OCI-LY3 (cell line): ENCODE results near the gene DBF4B.

ENCODE experiments used
- H2AFZ ChIP-seq: fragments of 200-600, 300-600 bp; shearing (Covaris generic); 2 replicates; pipeline ENCODE4 v1.6.0; 2014; ENCODE audit warnings: antibody characterized with exemption, low read depth, low read length
- H3K27ac ChIP-seq: fragments of 200-600, 300-600 bp; sonication (generic); 2 replicates; pipeline ENCODE4 v1.5.1; 2014; ENCODE audit warnings: mild to moderate bottlenecking, low read length, moderate library complexity, mixed read lengths
- H3K27me3 ChIP-seq: fragments of 200-600, 300-600 bp; sonication (generic); 2 replicates; pipeline ENCODE4 v1.6.1; 2014; ENCODE audit warnings: low read depth, low read length, mixed read lengths
- H3K36me3 ChIP-seq: fragments of 200-600, 300-600 bp; sonication (generic); replicated peaks from 2 replicates; pipeline ENCODE3; 2014; ENCODE audit warnings: low read depth, low read length, mixed read lengths
- H3K4me1 ChIP-seq: fragments of 300-600, 200-600 bp; sonication (generic); 2 replicates; pipeline ENCODE4 v1.6.1; 2014; ENCODE audit warnings: low read length, mixed read lengths
- H3K4me2 ChIP-seq: fragments of 200-600, 300-600 bp; sonication (generic); 2 replicates; pipeline ENCODE4 v1.6.1; 2014; ENCODE audit warnings: low read length, mixed read lengths
- H3K4me3 ChIP-seq: fragments of 300-600, 200-600 bp; sonication (generic); 2 replicates; pipeline ENCODE4 v1.5.1; 2014; ENCODE audit warnings: antibody characterized with exemption, mild to moderate bottlenecking, low read length, moderate library complexity
- H3K79me2 ChIP-seq: fragments of 300-600, 200-600 bp; shearing (Covaris generic); 2 replicates; pipeline ENCODE4 v1.6.1; 2014; ENCODE audit warnings: mild to moderate bottlenecking, low read length, mixed read lengths
- H3K9ac ChIP-seq: fragments of 300-600, 200-600 bp; shearing (Covaris generic); 2 replicates; pipeline ENCODE4 v1.6.0; 2014; ENCODE audit warnings: mild to moderate bottlenecking, low read length, moderate library complexity
- H3K9me3 ChIP-seq: fragments of 200-600, 300-600 bp; shearing (Covaris generic); 2 replicates; pipeline ENCODE4 v1.6.1; 2014; ENCODE audit warnings: low read length, mixed read lengths; ENCODE audit not compliant: insufficient read depth
- H4K20me1 ChIP-seq: fragments of 200-600, 300-600 bp; sonication (generic); 2 replicates; pipeline ENCODE4 v1.6.1; 2016; ENCODE audit warnings: low read length, mixed read lengths; ENCODE audit not compliant: insufficient read depth
- EZH2phosphoT487 ChIP-seq: fragments of 200-600 bp; shearing (Covaris generic); IDR thresholded peaks from 2 replicates; pipeline ENCODE4 v1.6.1; 2018; ENCODE audit warnings: antibody characterized with exemption, mixed run types, low read depth
- TF ChIP-seq, protein P1 (sequence below): fragments of 200-600, 300-600 bp; sonication (generic); IDR thresholded peaks from 2 replicates; pipeline ENCODE4 v1.5.1; 2014; ENCODE audit warnings: antibody characterized with exemption, low read length, low read depth

DBF4B gene

DNA sequence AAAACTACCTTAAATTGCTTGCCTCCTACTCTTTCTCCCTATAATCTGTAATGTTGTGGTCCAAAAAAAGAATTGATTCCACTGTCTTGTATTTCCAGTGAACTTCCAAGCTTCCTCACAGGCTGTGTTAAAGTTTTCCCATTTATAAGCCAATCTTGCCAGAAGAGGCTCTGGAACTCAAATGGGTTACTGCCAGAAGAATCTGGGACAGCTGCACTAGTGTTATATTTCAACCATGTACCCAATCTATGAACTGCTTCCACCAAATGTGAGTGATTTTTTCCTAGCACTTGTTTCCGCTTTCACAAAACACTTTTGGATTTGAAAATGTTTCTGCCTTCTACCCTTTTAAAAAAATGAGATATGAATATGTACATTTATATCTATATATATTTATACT is 20.7 kb upstream of the DBF4B start:
- Histone ChIP-seq H3K9me3 (no peaks in the 10 kb centered on the region), H4K20me1 (no peaks in the 10 kb centered on the region), H3K27me3 (no peaks in the 10 kb centered on the region), H3K36me3 (peaks cover 15% of the 10 kb centered on the region), H2AFZ (no peak overlapping the region), H3K4me2 (no peak overlapping the region), H3K27ac (no peak overlapping the region), H3K4me1 (peaks cover 12% of the 10 kb centered on the region), H3K79me2 (peaks cover 38% of the 10 kb centered on the region), H3K9ac (no peak overlapping the region), H3K4me3 (no peak overlapping the region)
- no peak for TF ChIP-seq EZH2phosphoT487
- TF ChIP-seq, protein P1, sequence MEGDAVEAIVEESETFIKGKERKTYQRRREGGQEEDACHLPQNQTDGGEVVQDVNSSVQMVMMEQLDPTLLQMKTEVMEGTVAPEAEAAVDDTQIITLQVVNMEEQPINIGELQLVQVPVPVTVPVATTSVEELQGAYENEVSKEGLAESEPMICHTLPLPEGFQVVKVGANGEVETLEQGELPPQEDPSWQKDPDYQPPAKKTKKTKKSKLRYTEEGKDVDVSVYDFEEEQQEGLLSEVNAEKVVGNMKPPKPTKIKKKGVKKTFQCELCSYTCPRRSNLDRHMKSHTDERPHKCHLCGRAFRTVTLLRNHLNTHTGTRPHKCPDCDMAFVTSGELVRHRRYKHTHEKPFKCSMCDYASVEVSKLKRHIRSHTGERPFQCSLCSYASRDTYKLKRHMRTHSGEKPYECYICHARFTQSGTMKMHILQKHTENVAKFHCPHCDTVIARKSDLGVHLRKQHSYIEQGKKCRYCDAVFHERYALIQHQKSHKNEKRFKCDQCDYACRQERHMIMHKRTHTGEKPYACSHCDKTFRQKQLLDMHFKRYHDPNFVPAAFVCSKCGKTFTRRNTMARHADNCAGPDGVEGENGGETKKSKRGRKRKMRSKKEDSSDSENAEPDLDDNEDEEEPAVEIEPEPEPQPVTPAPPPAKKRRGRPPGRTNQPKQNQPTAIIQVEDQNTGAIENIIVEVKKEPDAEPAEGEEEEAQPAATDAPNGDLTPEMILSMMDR, result no peak

DNA sequence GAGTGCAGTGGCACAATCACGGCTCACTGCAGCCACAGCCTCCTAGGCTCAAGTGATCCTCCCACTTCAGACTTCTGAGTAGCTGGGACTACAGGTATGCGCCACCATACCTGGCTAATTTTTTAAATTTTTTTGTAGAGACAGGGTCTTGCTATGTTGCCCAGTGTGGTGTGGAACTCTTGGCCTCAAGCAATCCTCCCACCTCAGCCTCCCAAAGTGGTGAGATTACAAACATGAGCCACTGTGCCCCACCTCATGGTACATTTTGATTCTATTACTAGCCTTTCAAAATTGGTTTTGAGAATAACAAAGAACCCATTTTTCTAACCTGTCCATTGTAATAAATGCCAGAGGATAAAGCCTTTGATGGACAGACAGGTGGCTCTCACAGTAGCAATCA is 20.3 kb upstream of the DBF4B start:
- H3K4me1 ChIP-seq, result peaks cover 12% of the 10 kb centered on the region
- TF ChIP-seq, protein P1, result no peak
- no peak for TF ChIP-seq EZH2phosphoT487
- H2AFZ ChIP-seq, result no peak overlapping the region
- no peaks in the 10 kb centered on the region for H3K9me3 ChIP-seq
- H4K20me1 ChIP-seq, result no peaks in the 10 kb centered on the region
- H3K27ac ChIP-seq, result no peak overlapping the region
- no peaks in the 10 kb centered on the region for H3K27me3 ChIP-seq
- H3K4me2 ChIP-seq, result peak overlapping the region; percentile 99
- no peak overlapping the region for H3K4me3 ChIP-seq
- H3K9ac ChIP-seq, result no peak overlapping the region
- H3K36me3 ChIP-seq, result peaks cover 11% of the 10 kb centered on the region
- H3K79me2 ChIP-seq, result peaks cover 38% of the 10 kb centered on the region

DNA sequence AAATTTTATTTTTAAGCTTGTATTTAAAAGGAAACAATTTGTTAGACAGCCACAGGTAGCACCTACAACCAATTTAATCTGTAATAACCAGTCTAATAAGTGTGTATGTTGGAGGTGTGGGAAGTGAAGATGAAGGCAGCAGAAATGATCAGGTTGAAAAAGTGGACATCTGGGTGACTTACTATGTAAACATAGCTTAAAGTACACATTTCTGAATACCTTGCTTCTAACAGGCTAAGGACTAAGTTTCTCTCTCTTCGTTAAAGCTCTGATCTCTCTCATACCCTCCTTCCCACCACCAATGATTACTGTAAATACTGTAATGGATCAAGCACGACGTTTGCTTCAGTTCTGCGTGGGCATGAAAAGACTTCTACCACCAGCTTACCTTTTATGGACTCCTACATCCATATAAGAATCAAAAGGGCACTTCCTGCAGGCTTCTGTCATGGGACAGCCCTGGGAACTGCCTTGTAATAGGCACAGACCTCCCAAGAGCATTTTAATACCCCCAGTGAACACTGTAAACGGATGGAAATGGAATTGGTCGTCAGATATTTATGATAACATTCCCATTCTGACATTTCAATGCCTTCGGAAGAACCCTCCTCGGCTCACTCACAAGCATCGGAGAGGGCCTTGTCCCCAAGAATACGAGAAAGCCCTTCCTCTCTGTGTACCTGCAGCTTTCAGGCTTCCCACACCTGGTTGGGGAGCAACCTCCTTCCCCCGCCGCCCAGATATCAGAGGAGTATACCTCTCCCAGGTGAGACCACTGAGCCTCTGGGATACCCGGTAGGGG is 19.6 kb upstream of the DBF4B start:
- Histone ChIP-seq H4K20me1 (no peaks in the 10 kb centered on the region), H3K36me3 (peaks cover 7% of the 10 kb centered on the region), H3K4me2 (peak overlapping the region; percentile 99), H2AFZ (peak overlapping the region; percentile 69; the same call in 1 of the 2 replicates), H3K9ac (peak overlapping the region; percentile 81), H3K27ac (peak overlapping the region; percentile 75; the same call in 1 of the 2 replicates), H3K79me2 (peaks cover 38% of the 10 kb centered on the region), H3K4me1 (peaks cover 12% of the 10 kb centered on the region), H3K4me3 (peak overlapping the region; percentile 92), H3K9me3 (no peaks in the 10 kb centered on the region), H3K27me3 (no peaks in the 10 kb centered on the region)
- TF ChIP-seq EZH2phosphoT487, result no peak

DNA sequence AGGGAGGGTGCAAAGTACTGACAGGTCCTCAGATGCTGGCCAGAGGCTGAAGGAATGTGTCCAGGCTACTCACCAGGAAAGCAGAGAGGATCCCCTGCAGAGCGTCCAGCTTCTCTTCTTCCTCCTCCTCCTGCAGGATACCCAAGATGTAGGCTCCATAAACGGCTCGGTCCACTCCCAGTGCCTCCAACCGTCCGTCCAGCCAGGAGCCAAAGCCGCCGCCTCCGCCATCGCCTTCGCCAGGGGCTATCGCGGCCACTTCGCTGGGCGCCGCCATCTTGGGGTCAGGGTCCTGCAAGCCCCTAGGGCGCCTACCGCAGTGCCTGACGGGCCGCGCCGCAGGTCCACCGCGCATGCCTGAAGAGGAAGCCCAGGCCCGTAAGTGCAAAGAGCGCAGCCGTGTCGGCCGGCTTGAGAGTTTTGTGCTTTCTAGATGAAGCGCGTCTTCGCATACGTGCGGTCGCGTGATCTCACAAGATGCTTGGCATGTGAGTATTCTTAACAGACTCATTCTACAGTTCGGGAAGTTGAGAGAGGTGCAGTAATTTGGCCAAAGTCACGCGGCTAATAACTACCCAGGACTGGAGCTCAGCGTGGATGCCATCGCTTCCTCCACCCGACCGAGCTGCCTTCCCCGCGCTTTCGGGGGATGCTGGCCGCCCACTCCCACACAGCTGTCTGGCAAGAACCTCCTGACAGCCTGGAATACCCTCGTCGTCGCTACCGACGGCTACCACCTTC is 18.8 kb upstream of the DBF4B start, which contains the start of gene CCDC43:
Gene CCDC43, minus strand, starts transcription at position 300 of the 741 bp plus-strand sequence. Its CDS starts 23 bp downstream, at position 277.
- TF ChIP-seq, protein P1, result no peak
- no peak for TF ChIP-seq EZH2phosphoT487
- H3K27me3 ChIP-seq, result no peaks in the 10 kb centered on the region
- H2AFZ ChIP-seq, result peak within 1 kb of the TSS; percentile 90
- peaks cover 12% of the 10 kb centered on the region for H3K4me1 ChIP-seq
- no peaks in the 10 kb centered on the region for H3K9me3 ChIP-seq
- peak within 1 kb of the TSS; percentile 100 for H3K4me2 ChIP-seq
- peaks cover 6% of the 10 kb centered on the region for H3K36me3 ChIP-seq
- H3K27ac ChIP-seq, result peak within 1 kb of the TSS; percentile 75
- H3K9ac ChIP-seq, result peak within 1 kb of the TSS; percentile 81
- peak within 1 kb of the TSS; percentile 92 for H3K4me3 ChIP-seq
- H4K20me1 ChIP-seq, result no peaks in the 10 kb centered on the region
- peaks cover 38% of the 10 kb centered on the region for H3K79me2 ChIP-seq
